ENCODE data around the gene FGD1.

Gene FGD1

GRCh38 chrX:54470054-54470760 lies 25.8 kb downstream of the FGD1 start:
- no peak for DNase-seq

GRCh38 chrX:54452920-54453319 lies 43.1 kb downstream of the FGD1 start:
- no peak for DNase-seq

GRCh38 chrX:54449929-54450328 lies 46.1 kb downstream of the FGD1 start:
- no peak for DNase-seq

- DNase-seq = no peak
Measured at GRCh38 chrX:54447461-54447860, 48.6 kb downstream of the FGD1 start.

GRCh38 chrX:54446084-54446483 lies 50.0 kb downstream of the FGD1 start:
- DNase-seq = no peak

GRCh38 chrX:54444752-54445151 lies 51.3 kb downstream of the FGD1 start:
- no peak for DNase-seq

- no peak for DNase-seq
Measured at GRCh38 chrX:54442790-54443189, 53.2 kb downstream of the FGD1 start.

GRCh38 chrX:54439960-54440871 lies 55.8 kb downstream of the FGD1 start, which contains the start of gene TSR2:
TSS of gene TSR2 (plus strand) at chrX:54440404. CDS start at chrX:54440422, 18 bp downstream.
- peak; percentile 53 for DNase-seq

- DNase-seq = no peak
Measured at GRCh38 chrX:54435121-54435520, 60.9 kb downstream of the FGD1 start.

GRCh38 chrX:54430519-54430918 lies 65.5 kb downstream of the FGD1 start:
- DNase-seq = no peak

GRCh38 chrX:54427837-54428424 lies 68.1 kb downstream of the FGD1 start:
- no peak for DNase-seq

GRCh38 chrX:54423161-54423888 lies 72.7 kb downstream of the FGD1 start:
- no peak for DNase-seq

GRCh38 chrX:54422168-54422567 lies 73.9 kb downstream of the FGD1 start:
- no peak for DNase-seq

- no peak for DNase-seq
Measured at GRCh38 chrX:54419559-54420302, 76.3 kb downstream of the FGD1 start.

GRCh38 chrX:54416965-54417364 lies 79.1 kb downstream of the FGD1 start:
- DNase-seq = no peak

GRCh38 chrX:54415534-54416350 lies 80.3 kb downstream of the FGD1 start:
- DNase-seq = no peak

GRCh38 chrX:54413753-54414152 lies 82.3 kb downstream of the FGD1 start:
- no peak for DNase-seq

- DNase-seq = no peak
Measured at GRCh38 chrX:54411732-54412131, 84.3 kb downstream of the FGD1 start.

- DNase-seq = no peak
Measured at GRCh38 chrX:54407266-54407665, 88.8 kb downstream of the FGD1 start.

GRCh38 chrX:54397113-54397512 lies 98.9 kb downstream of the FGD1 start:
- no peak for DNase-seq

All from NCI-H1417 treated with DMSO at 0.1 percent for 48 hours (cell line).